Right lobe of liver (tissue), 6 donors: ENCODE data around the gene P2RY12. TPM values are rescaled to one million over a fixed set of nuclear protein-coding genes. Genes with fewer than 3 reads are reported as not detected.

Source experiments
- ATAC-seq, 4 donors: fragments of 200-7000 bp; cut with Tn5 transposase; one replicate each; pipeline ENCODE4 v1.9.1; 2020; ENCODE audit warnings: mild to moderate bottlenecking in 4 of 4, moderate library complexity in 4 of 4
- DNase-seq, 3 donors: peaks; one replicate each; pipeline ENCODE4 v3.0.0-alpha.2; 2020
- H3K27ac ChIP-seq, 3 donors: fragments of 200-600 bp; one replicate each; pipeline ENCODE4 v1.8.0; 2022
- H3K27me3 ChIP-seq, 2 donors: fragments of 200-600 bp; one replicate each; pipeline ENCODE4 v1.8.0; 2022
- H3K36me3 ChIP-seq, 4 donors: fragments of 200-600 bp; sonication (generic) in 1 of 4; one replicate each; pipeline versions ENCODE4 v1.5.1 to v1.8.0; 2017 to 2022; ENCODE audit warnings: control low read depth in 1 of 4
- H3K4me1 ChIP-seq, 4 donors: fragments of 200-600 bp; sonication (generic) in 1 of 4; one replicate each; pipeline versions ENCODE4 v1.5.1 to v1.8.0; 2017 to 2022; ENCODE audit warnings: control low read depth in 1 of 4
- H3K4me3 ChIP-seq, 3 donors: fragments of 200-600 bp; one replicate each; pipeline ENCODE4 v1.8.0; 2022
- H3K9me3 ChIP-seq, 4 donors: fragments of 200-600 bp; sonication (generic) in 1 of 4; one replicate each; pipeline versions ENCODE4 v1.5.1 to v1.8.0; 2017 to 2022; ENCODE audit warnings: control low read depth in 1 of 4
- CTCF ChIP-seq, 4 donors: fragments of 200-600 bp in 3 of 4; fragments of 450-650 bp in 1 of 4; IDR thresholded peaks; one replicate each; pipeline versions ENCODE4 v1.5.1 to v1.8.0; 2016 to 2022; ENCODE audit warnings: antibody characterized with exemption in 4 of 4, mild to moderate bottlenecking in 2 of 4
- POLR2A ChIP-seq: fragments of 450-650 bp; IDR thresholded peaks from one replicate; pipeline ENCODE4 v1.6.1; 2017; ENCODE audit warnings: antibody characterized with exemption, mild to moderate bottlenecking
- WGBS: methylation state at CpG from one replicate; pipeline ENCODE4 v1.1.6; 2018; ENCODE audit warnings: low coverage, low lambda C conversion rate; ENCODE audit not compliant: insufficient coverage; ENCODE audit errors: missing lambda C conversion rate; 5-methylcytosine and 5-hydroxymethylcytosine counted together
- intact Hi-C, 2 donors: fragments of 100-400 bp; cut with DNase I; formaldehyde crosslinking; loops; one replicate each; pipeline versions ENCODE4 v1.11.2 to v1.14.1; 2022
- total RNA-seq, 6 experiments: library from RNA; depleted of rRNA in 2 of 6; stranded (reverse); fragments of >200 nt in 2 of 6; fragmentation: NEBNext Ultra II Directional in 3 of 6; extraction: Animal tissue kit (Norgen Biotek cat#: 25700) in 3 of 6; gene quantifications; one replicate each; pipeline versions ENCODE4 v1.1.0 to v1.2.4, GENCODE V29; 2016 to 2023
- donor health status: DM: no; HTN: yes; CAD: no.
- donor health status: DM: no; HTN: no; CAD: no.
- donor health status: DM: no; HTN: no; CAD: no.
- donor health status: DM: no; HTN: yes; CAD: no.
- donor health status: DM: no; HTN: yes; CAD: no.

The P2RY12 gene
- total RNA-seq, 6 experiments from 2014 or later, result 0.42 to 1.8 (median 1.2) TPM

- H3K9me3 ChIP-seq, result no peaks in the 10 kb centered on the region
- no peak overlapping the region for H3K27ac ChIP-seq
- DNase-seq (no peak), ATAC-seq (no peak)
- no peaks in the 10 kb centered on the region for H3K27me3 ChIP-seq
- no peaks in the 10 kb centered on the region for H3K36me3 ChIP-seq
- 59% methylated on average over 5 of the region's 5 CpGs for WGBS
- intact Hi-C loops, result no loop called here
- no peak overlapping the region for H3K4me3 ChIP-seq
- TF ChIP-seq POLR2A (no peak), CTCF (IDR thresholded peaks at IDR 0.05) (no peak)
- no peaks in the 10 kb centered on the region for H3K4me1 ChIP-seq
Measured at GRCh38 chr3:151398895-151399294, 14.3 kb upstream of the P2RY12 start.

GRCh38 chr3:151395806-151396205, 11.3 kb upstream of the P2RY12 start:
- TF ChIP-seq CTCF (IDR thresholded peaks at IDR 0.05), result no peak
- no peak for TF ChIP-seq POLR2A
- DNase-seq (no peak), ATAC-seq (no peak)
- Histone ChIP-seq H3K27ac (no peak overlapping the region), H3K36me3 (no peaks in the 10 kb centered on the region), H3K9me3 (no peaks in the 10 kb centered on the region), H3K4me3 (no peak overlapping the region), H3K27me3 (no peaks in the 10 kb centered on the region), H3K4me1 (no peaks in the 10 kb centered on the region)
- WGBS, result 82% methylated on average over 3 of the region's 3 CpGs
- intact Hi-C loops, result no loop called here

- Histone ChIP-seq H3K4me1 (no peaks in the 10 kb centered on the region), H3K27ac (no peak overlapping the region), H3K9me3 (no peaks in the 10 kb centered on the region), H3K27me3 (no peaks in the 10 kb centered on the region), H3K36me3 (no peaks in the 10 kb centered on the region), H3K4me3 (no peak overlapping the region)
- TF ChIP-seq POLR2A, result no peak
- TF ChIP-seq CTCF (IDR thresholded peaks at IDR 0.05), result no peak
- WGBS, result 73% methylated on average over 2 of the region's 8 CpGs
- DNase-seq (no peak), ATAC-seq (no peak)
- intact Hi-C loops, result no loop called here
Measured at GRCh38 chr3:151394611-151395010, 10.1 kb upstream of the P2RY12 start.

GRCh38 chr3:151393941-151394340, 9.4 kb upstream of the P2RY12 start:
- no peak for ATAC-seq
- 55% methylated on average over 4 of the region's 4 CpGs for WGBS
- intact Hi-C loops, result no loop called here

More at GRCh38 chr3:151393941-151394340, 9.4 kb upstream of the P2RY12 start:
- no peak overlapping the region for H3K27ac ChIP-seq
- no peaks in the 10 kb centered on the region for H3K4me1 ChIP-seq
- no peak overlapping the region for H3K4me3 ChIP-seq
- DNase-seq, result no peak
- TF ChIP-seq CTCF (IDR thresholded peaks at IDR 0.05), result no peak
- TF ChIP-seq POLR2A, result no peak
- no peaks in the 10 kb centered on the region for H3K36me3 ChIP-seq
- H3K9me3 ChIP-seq, result no peaks in the 10 kb centered on the region
- no peaks in the 10 kb centered on the region for H3K27me3 ChIP-seq
